B cell (primary cell): ENCODE results near the gene MYL7. TPM values are rescaled to one million over a fixed set of nuclear protein-coding genes. Genes with fewer than 3 reads are reported as not detected.

ENCODE experiments used
- ATAC-seq: fragments of 200-7000 bp; cut with Tn5 transposase; one replicate; pipeline ENCODE4 v1.10.0; 2021; ENCODE audit warnings: low read depth, mild to moderate bottlenecking, moderate number of reproducible peaks, moderate library complexity
- CTCF ChIA-PET: fragments of 350-600 bp; sonication (Branson Sonifier 250); formaldehyde crosslinking; loops from one replicate; lab custom pipeline; 2021; ENCODE audit warnings: antibody characterized with exemption, inconsistent platforms; lab: Charles Lee
- POLR2A ChIA-PET: fragments of 350-600 bp; sonication (Branson Sonifier 250); formaldehyde crosslinking; loops from one replicate; lab custom pipeline; 2021; ENCODE audit warnings: antibody characterized with exemption; lab: Charles Lee
- DNase-seq: peaks from one replicate; pipeline ENCODE4 v3.0.0; 2013
- H2AFZ ChIP-seq: 2 replicates; pipeline ENCODE4 v1.6.1; 2012; ENCODE audit warnings: mild to moderate bottlenecking, low read depth, low read length; ENCODE audit not compliant: insufficient read depth, poor library complexity, severe bottlenecking
- H3K27ac ChIP-seq, 2 donors: 1 replicate in 1 of 2; 2 replicates in 1 of 2; pipeline ENCODE4 v1.5.1; 2012 to 2013; ENCODE audit warnings: low read length in 2 of 2, mild to moderate bottlenecking in 2 of 2, moderate library complexity in 1 of 2
- H3K27me3 ChIP-seq, 4 experiments: fragments of 200-600 bp in 1 of 4; sonication (generic) in 1 of 4; replicated peaks in 1 of 4; 1 replicate in 2 of 4; 2 replicates in 2 of 4; pipeline versions ENCODE4 v1.6.1 to v1.7.0; 2013 to 2016; ENCODE audit warnings: low read length in 3 of 4, mild to moderate bottlenecking in 2 of 4, mixed read lengths in 1 of 4, moderate library complexity in 1 of 4; ENCODE audit not compliant: insufficient read depth in 4 of 4, control insufficient read depth in 3 of 4; ENCODE audit errors: control extremely low read depth in 1 of 4
- H3K36me3 ChIP-seq, 2 experiments: replicated peaks in 1 of 2; 1 replicate in 1 of 2; 2 replicates in 1 of 2; pipeline versions ENCODE4 v1.6.1 to v1.7.1; 2013; ENCODE audit warnings: low read length in 1 of 2; ENCODE audit not compliant: insufficient read depth in 2 of 2, control insufficient read depth in 1 of 2; ENCODE audit errors: control extremely low read depth in 1 of 2, extremely low read depth in 1 of 2
- H3K4me1 ChIP-seq, 2 donors: fragments of 200-600 bp in 1 of 2; sonication (generic) in 1 of 2; 1 replicate in 1 of 2; 2 replicates in 1 of 2; pipeline versions ENCODE4 v1.5.1 to v1.6.1; 2013 to 2017; ENCODE audit warnings: low read length in 2 of 2; ENCODE audit not compliant: control insufficient read depth in 2 of 2, insufficient read depth in 2 of 2
- H3K4me2 ChIP-seq: replicated peaks from 2 replicates; pipeline ENCODE3; 2012; ENCODE audit warnings: mild to moderate bottlenecking, low read depth, low read length; ENCODE audit not compliant: poor library complexity, severe bottlenecking
- H3K4me3 ChIP-seq, 5 experiments: fragments of 200-600 bp in 1 of 5; sonication (generic) in 1 of 5; 1 replicate in 3 of 5; 2 replicates in 2 of 5; pipeline versions ENCODE4 v1.5.1 to v1.7.0; 2011 to 2016; ENCODE audit warnings: low read length in 4 of 5, mild to moderate bottlenecking in 4 of 5, low read depth in 2 of 5, control low read depth in 1 of 5, moderate library complexity in 1 of 5; ENCODE audit not compliant: insufficient read depth in 1 of 5; ENCODE audit errors: control extremely low read depth in 1 of 5, extremely low read depth in 1 of 5
- H3K79me2 ChIP-seq: fragments of 200-600 bp; sonication (generic); one replicate; pipeline ENCODE4 v1.6.0; 2016; ENCODE audit warnings: low read length; ENCODE audit not compliant: control insufficient read depth, insufficient read depth
- H3K9ac ChIP-seq: fragments of 200-600 bp; sonication (generic); 2 replicates; pipeline ENCODE4 v1.6.1; 2017; ENCODE audit warnings: mild to moderate bottlenecking, low read length, moderate library complexity
- H3K9me3 ChIP-seq, 3 donors: one replicate each; pipeline versions ENCODE4 v1.6.1 to v1.7.1; 2013; ENCODE audit warnings: low read length in 2 of 3; ENCODE audit not compliant: control insufficient read depth in 2 of 3, insufficient read depth in 1 of 3; ENCODE audit errors: control extremely low read depth in 1 of 3
- H4K20me1 ChIP-seq: 2 replicates; pipeline ENCODE4 v1.6.0; 2012; ENCODE audit warnings: mild to moderate bottlenecking, low read length; ENCODE audit not compliant: insufficient read depth, control insufficient read depth, poor library complexity, severe bottlenecking
- H3K27ac Mint-ChIP-seq: one replicate; pipeline ENCODE4 v1.8.0; 2021; ENCODE audit warnings: mixed read lengths
- H3K27me3 Mint-ChIP-seq: one replicate; pipeline ENCODE4 v1.8.0; 2021; ENCODE audit warnings: mixed read lengths
- H3K4me1 Mint-ChIP-seq: one replicate; pipeline ENCODE4 v1.8.0; 2021; ENCODE audit warnings: mixed read lengths
- H3K4me3 Mint-ChIP-seq: one replicate; pipeline ENCODE4 v1.8.0; 2021; ENCODE audit warnings: mixed read lengths
- H3K9me3 Mint-ChIP-seq: one replicate; pipeline ENCODE4 v1.8.0; 2022; ENCODE audit warnings: mixed read lengths; ENCODE audit not compliant: insufficient read depth
- CTCF ChIP-seq: fragments of 200-600 bp; IDR thresholded peaks from one replicate; pipeline ENCODE4 v1.8.0; 2022; ENCODE audit warnings: antibody characterized with exemption, mild to moderate bottlenecking
- EZH2 ChIP-seq: IDR thresholded peaks from 2 replicates; pipeline ENCODE4 v1.6.1; 2012; ENCODE audit warnings: borderline replicate concordance, low read depth, mild to moderate bottlenecking, moderate library complexity, low read length; ENCODE audit not compliant: insufficient read depth, poor library complexity, severe bottlenecking
- WGBS: methylation state at CpG from one replicate; pipeline ENCODE4 v1.1.5; 2013; ENCODE audit warnings: missing lambda C conversion rate; ENCODE audit not compliant: insufficient coverage; 5-methylcytosine and 5-hydroxymethylcytosine counted together
- intact Hi-C: fragments of 100-400 bp; cut with micrococcal nuclease; formaldehyde crosslinking; loops from one replicate; pipeline ENCODE4 v1.10.0; 2022
- polyA plus RNA-seq: library from polyadenylated mRNA; depleted of rRNA; stranded (reverse); fragments of >200 nt; gene quantifications from 2 replicates; pipeline ENCODE4 v1.2.3, GENCODE V29; 2012
- total RNA-seq, 2 donors: library from RNA; stranded (reverse); fragments of 120-200 nt in 1 of 2; gene quantifications; 1 replicate in 1 of 2; 2 replicates in 1 of 2; pipeline versions ENCODE4 v1.2.3 to v1.2.4, GENCODE V29; 2013 to 2022

Gene MYL7
- total and polyA plus RNA-seq, 2 donors (not counting 1 experiment from before 2014, with no cell fraction given): not detected

GRCh38 chr7:44122529-44122928, 18.6 kb downstream of the MYL7 start:
- ChIA-PET POLR2A (interaction anchor here (0.6 to 1.8 kb wide), 3 partner anchors 17 to 988 kb away, joined by 3 to 7 read pairs (median 4); no protein-coding TSS in a partner anchor), CTCF (interaction anchor here (0.6 to 1.6 kb wide), 6 partner anchors 18 to 581 kb away, joined by 3 to 5 read pairs (median 4); partner anchors contain the start of gene AEBP1)
- Histone ChIP-seq H3K9me3 (peaks cover 0 to 5% (median 3%) of the 10 kb centered on the region in 3 donors), H3K4me3 (peak overlapping the region; percentile 67 to 78 (median 76)), H3K9ac (peak overlapping the region; percentile 87), H3K36me3 (peaks cover 0 to 21% of the 10 kb centered on the region in 2 experiments), H3K27me3 (no peaks in the 10 kb centered on the region), H4K20me1 (no peaks in the 10 kb centered on the region), H2AFZ (peak overlapping the region; percentile 98), H3K27ac (peak overlapping the region in 1 of 2 donors; percentile 80), H3K4me1 (peaks cover 9 to 19% of the 10 kb centered on the region in 2 donors), H3K79me2 (peaks cover 41% of the 10 kb centered on the region), H3K4me2 (peak overlapping the region; percentile 98)
- Mint-ChIP-seq H3K27ac (peak overlapping the region; percentile 57), H3K9me3 (peaks cover 3% of the 10 kb centered on the region), H3K27me3 (no peaks in the 10 kb centered on the region), H3K4me1 (peaks cover 22% of the 10 kb centered on the region), H3K4me3 (peak overlapping the region; percentile 97)
- WGBS: 63% methylated on average over 1 of the region's 1 CpG
- TF ChIP-seq EZH2 (no peak), CTCF (no peak)
- ATAC-seq (no peak), DNase-seq (no peak)
- intact Hi-C loops: loop anchor here (2.0 kb wide), 2 partner anchors 26 to 76 kb away; no protein-coding TSS in a partner anchor

GRCh38 chr7:44121761-44122420, 19.2 kb downstream of the MYL7 start:
- ChIA-PET POLR2A (interaction anchor here (0.6 to 1.8 kb wide), 2 partner anchors 17 to 989 kb away, joined by 3 to 7 read pairs; no protein-coding TSS in a partner anchor), CTCF (interaction anchor here (0.6 to 0.8 kb wide), 2 partner anchors 41 to 582 kb away, joined by 3 to 5 read pairs; no protein-coding TSS in a partner anchor)
- Histone ChIP-seq H3K9ac (no peak overlapping the region), H3K36me3 (peaks cover 0 to 23% of the 10 kb centered on the region in 2 experiments), H3K4me3 (no peak overlapping the region), H3K27me3 (no peaks in the 10 kb centered on the region), H4K20me1 (no peaks in the 10 kb centered on the region), H3K27ac (no peak overlapping the region), H3K4me2 (peak overlapping the region; percentile 98), H3K4me1 (peaks cover 9 to 19% of the 10 kb centered on the region in 2 donors), H3K9me3 (no peaks in the 10 kb centered on the region), H2AFZ (no peak overlapping the region), H3K79me2 (peaks cover 41% of the 10 kb centered on the region)
- Mint-ChIP-seq H3K4me1 (peaks cover 22% of the 10 kb centered on the region), H3K9me3 (no peaks in the 10 kb centered on the region), H3K27ac (no peak overlapping the region), H3K27me3 (no peaks in the 10 kb centered on the region), H3K4me3 (no peak overlapping the region)
- WGBS: 98% methylated on average over 12 of the region's 12 CpGs
- intact Hi-C loops: loop anchor here (2.0 kb wide), 2 partner anchors 25 to 75 kb away; no protein-coding TSS in a partner anchor
- ATAC-seq: no peak
- TF ChIP-seq EZH2 (no peak), CTCF (no peak)
- no peak for DNase-seq
